GM12878 (cell line): ENCODE results near the gene KRTAP5-3. TPM values are rescaled to one million over a fixed set of nuclear protein-coding genes. Genes with fewer than 3 reads are reported as not detected.

Source experiments
- ATAC-seq: fragments of 200-7000 bp; cut with Tn5 transposase; 3 replicates; pipeline ENCODE4 v1.9.1; 2020; ENCODE audit warnings: mild to moderate bottlenecking, moderate library complexity
- BruUV-seq: library from RNA; stranded (reverse); fragments of 400-500 nt; replicated peaks from 2 replicates; lab custom pipeline; 2021; lab: Mats Ljungman, UMichigan
- CTCF ChIA-PET: fragments of 300-600 bp; sonication (Branson Sonifier 250); formaldehyde crosslinking; extraction: SDS; loops from one replicate; lab custom pipeline; 2021; ENCODE audit warnings: inconsistent platforms; lab: Yijun Ruan, JAX
- POLR2A ChIA-PET: fragments of 350-600 bp; formaldehyde crosslinking; extraction: SDS; loops from one replicate; lab custom pipeline; 2021; ENCODE audit warnings: inconsistent platforms; lab: Charles Lee
- RAD21 ChIA-PET: fragments of 300-600 bp; sonication (Branson Sonifier 250); formaldehyde crosslinking; loops from one replicate; lab custom pipeline; 2023; ENCODE audit warnings: antibody characterized with exemption; ENCODE audit not compliant: unreplicated experiment; lab: Charles Lee
- SMC1A ChIA-PET: fragments of 300-600 bp; sonication (Branson Sonifier 250); formaldehyde crosslinking; loops from one replicate; lab custom pipeline; 2023; ENCODE audit not compliant: unreplicated experiment, uncharacterized antibody; lab: Charles Lee
- DNase-seq: peaks from one replicate; pipeline ENCODE4 v3.0.0-alpha.2; 2011; ENCODE audit warnings: low read depth, low spot score
- FAIRE-seq: peaks from 3 replicates; lab custom pipeline; 2011; peaks lifted over from hg19 to GRCh38; lab: Jason Lieb, UNC
- H2AFZ ChIP-seq: 2 replicates; pipeline ENCODE4 v1.6.0; 2011; ENCODE audit warnings: low read depth, low read length, control low read depth; ENCODE audit not compliant: control insufficient read depth
- H3K27ac ChIP-seq: 2 replicates; pipeline ENCODE4 v1.5.1; 2011; ENCODE audit warnings: control low read depth; ENCODE audit not compliant: control insufficient read depth, insufficient read depth
- H3K27me3 ChIP-seq, 2 experiments: replicated peaks in 1 of 2; 2 replicates each; pipeline versions ENCODE4 v1.6.0 to v1.6.1; 2011; ENCODE audit warnings: low read length in 1 of 2; ENCODE audit not compliant: control insufficient read depth in 2 of 2, insufficient read depth in 2 of 2
- H3K36me3 ChIP-seq, 2 experiments: 2 replicates each; pipeline ENCODE4 v1.5.1; 2011; ENCODE audit warnings: low read length in 1 of 2; ENCODE audit not compliant: control insufficient read depth in 2 of 2, insufficient read depth in 2 of 2
- H3K4me1 ChIP-seq: 2 replicates; pipeline ENCODE4 v1.6.1; 2011; ENCODE audit warnings: mild to moderate bottlenecking, low read length, moderate library complexity, mixed read lengths; ENCODE audit not compliant: control insufficient read depth, insufficient read depth
- H3K4me2 ChIP-seq: 2 replicates; pipeline ENCODE4 v1.6.0; 2011; ENCODE audit warnings: control low read depth; ENCODE audit not compliant: control insufficient read depth, insufficient read depth
- H3K4me3 ChIP-seq: fragments of 200-600 bp; sonication (generic); 2 replicates; pipeline ENCODE4 v1.5.1; 2016
- H3K79me2 ChIP-seq: 2 replicates; pipeline ENCODE4 v1.6.0; 2011; ENCODE audit warnings: low read length; ENCODE audit not compliant: control insufficient read depth, insufficient read depth
- H3K9ac ChIP-seq: 2 replicates; pipeline ENCODE4 v1.8.0; 2011; ENCODE audit warnings: low read length, control low read depth, mixed read lengths; ENCODE audit not compliant: control insufficient read depth, insufficient read depth
- H3K9me3 ChIP-seq: replicated peaks from 3 replicates; pipeline ENCODE4 v1.5.1; 2011; ENCODE audit warnings: mild to moderate bottlenecking, low read length; ENCODE audit not compliant: control insufficient read depth, insufficient read depth
- H4K20me1 ChIP-seq: 2 replicates; pipeline ENCODE4 v1.6.0; 2011; ENCODE audit not compliant: control insufficient read depth, insufficient read depth
- E2F8 ChIP-seq: fragments of 450-650 bp; IDR thresholded peaks from 2 replicates; pipeline ENCODE4 v1.6.1; 2018; ENCODE audit warnings: mild to moderate bottlenecking, low read depth, moderate library complexity; ENCODE audit not compliant: partially characterized antibody
- HDAC6 ChIP-seq: fragments of 200-600 bp; sonication (generic); IDR thresholded peaks from one replicate; pipeline ENCODE4 v1.8.0; 2017; ENCODE audit warnings: antibody characterized with exemption; ENCODE audit not compliant: unreplicated experiment
- POLR2A ChIP-seq: IDR thresholded peaks from 2 replicates; pipeline ENCODE4 v1.6.1; 2011; ENCODE audit warnings: low read depth, mild to moderate bottlenecking, low read length
- SRF ChIP-seq, 2 experiments: IDR thresholded peaks; 2 replicates each; pipeline ENCODE4 v1.6.1; 2011; ENCODE audit warnings: low read depth in 2 of 2, low read length in 2 of 2, mild to moderate bottlenecking in 1 of 2, moderate library complexity in 1 of 2
- WGBS: methylation state at CpG from one replicate; pipeline ENCODE4 v1.1.6; 2016; ENCODE audit warnings: low lambda C conversion rate; ENCODE audit not compliant: insufficient replicate concordance, insufficient coverage; ENCODE audit errors: missing lambda C conversion rate; 5-methylcytosine and 5-hydroxymethylcytosine counted together
- in situ Hi-C: fragments of 300-500 bp; cut with MboI; formaldehyde crosslinking; loops from 9 replicates; pipeline ENCODE4 v1.14.3; 2018; ENCODE audit warnings: mixed read lengths
- intact Hi-C: fragments of 100-400 bp; cut with micrococcal nuclease; formaldehyde crosslinking; loops from one replicate; pipeline ENCODE4 v1.14.2; 2022; ENCODE audit not compliant: unreplicated experiment
- polyA plus RNA-seq, 11 experiments: library from polyadenylated mRNA; depleted of rRNA in 4 of 11; unstranded in 6 of 11; stranded (reverse) in 5 of 11; fragments of >200 nt; fragmentation: Nextera tagmentation in 4 of 11; fragmentation: Illumina TruSeq in 1 of 11; extraction: Ambion mirVana in 4 of 11; extraction: Trizol in 1 of 11; gene quantifications; 1 replicate in 1 of 11; 2 replicates in 10 of 11; pipeline versions ENCODE4 v1.2.1 to v1.2.3, GENCODE V29; 2011 to 2016; ENCODE audit warnings: inconsistent platforms in 2 of 11, missing spikeins in 2 of 11, low read depth in 1 of 11
- total RNA-seq, 4 experiments: library from RNA; depleted of rRNA in 3 of 4; stranded (reverse); fragments of >200 nt in 3 of 4; fragmentation: Illumina TruSeq in 1 of 4; extraction: Trizol in 1 of 4; gene quantifications; 2 replicates each; pipeline versions ENCODE4 v1.2.1 to v1.2.3, GENCODE V29; 2013 to 2021

The KRTAP5-3 gene
- total and polyA plus RNA-seq, 10 of the 15 experiments (the other 5 are each of a cell fraction or from before 2014, with no cell fraction given) = not detected

- H3K4me2 ChIP-seq = no peak overlapping the region
- CTCF ChIA-PET = no interaction called here
- WGBS = 9% methylated on average over 9 of the region's 58 CpGs
These were observed 37.1 kb downstream of the KRTAP5-3 start for GRCh38 chr11:1570896-1571759.

More at GRCh38 chr11:1570896-1571759, 37.1 kb downstream of the KRTAP5-3 start:
- no peaks in the 10 kb centered on the region for H3K9me3 ChIP-seq
- no TSS peak for BruUV-seq
- H3K27me3 ChIP-seq = peaks cover 3 to 10% of the 10 kb centered on the region in 2 experiments; a peak in 3 of 4 replicates
- no peaks in the 10 kb centered on the region for H3K36me3 ChIP-seq
- ATAC-seq = no peak
- ChIA-PET POLR2A (no interaction called here), SMC1A (no interaction called here), RAD21 (interaction anchor here (1.1 kb wide), 1 partner anchor 33 kb away, joined by 3 read pairs; no protein-coding TSS in a partner anchor)
- no peaks in the 10 kb centered on the region for H3K4me1 ChIP-seq
- intact Hi-C loops (loop anchor here (10.0 kb wide), 2 partner anchors 266 to 456 kb away; partner anchors contain the start of gene TOLLIP), in situ Hi-C loops (no loop called here)
- FAIRE-seq = no peak
- DNase-seq = no peak
- no peak overlapping the region for H3K27ac ChIP-seq
- H3K4me3 ChIP-seq = no peak overlapping the region
- H2AFZ ChIP-seq = no peak overlapping the region
- no peak overlapping the region for H3K9ac ChIP-seq
- no peak for TF ChIP-seq HDAC6
- no peak for TF ChIP-seq POLR2A
- TF ChIP-seq E2F8 = no peak
- no peak for TF ChIP-seq SRF (IDR thresholded peaks at IDR 0.05; ENCODE audit: low read depth in 2 of 2, low read length in 2 of 2)
- no peaks in the 10 kb centered on the region for H4K20me1 ChIP-seq
- no peaks in the 10 kb centered on the region for H3K79me2 ChIP-seq
